Ovary (tissue), 9 donors: ENCODE measurements around the gene FGD3. TPM values are rescaled to one million over a fixed set of nuclear protein-coding genes. Genes with fewer than 3 reads are reported as not detected.

Experiments used
- DNase-seq, 5 donors: peaks; one replicate each; pipeline ENCODE4 v3.0.0-alpha.2; 2019 to 2020
- H3K27ac ChIP-seq, 2 donors: fragments of 200-600 bp; one replicate each; pipeline versions ENCODE4 v1.5.1 to v1.8.0; 2019 to 2022
- H3K27me3 ChIP-seq: fragments of 200-600 bp; one replicate; pipeline ENCODE4 v1.8.0; 2022
- H3K36me3 ChIP-seq: fragments of 200-600 bp; sonication (generic); one replicate; pipeline ENCODE4 v1.5.1; 2019
- H3K4me1 ChIP-seq: one replicate; pipeline ENCODE4 v1.8.1; 2013; ENCODE audit warnings: mild to moderate bottlenecking, moderate library complexity; ENCODE audit not compliant: insufficient read depth
- H3K4me3 ChIP-seq: fragments of 200-600 bp; sonication (generic); one replicate; pipeline ENCODE4 v1.5.1; 2017
- H3K9me3 ChIP-seq, 2 donors: fragments of 200-600 bp in 1 of 2; sonication (generic) in 1 of 2; one replicate each; pipeline versions ENCODE4 v1.5.1 to v1.8.1; 2013 to 2019; ENCODE audit warnings: mild to moderate bottlenecking in 1 of 2, moderate library complexity in 1 of 2
- EP300 ChIP-seq: sonication (generic); formaldehyde crosslinking; IDR thresholded peaks from one replicate; pipeline ENCODE4 v1.6.1; 2017; ENCODE audit warnings: antibody characterized with exemption
- POLR2A ChIP-seq: fragments of 450-650 bp; IDR thresholded peaks from one replicate; pipeline ENCODE4 v1.6.1; 2017; ENCODE audit warnings: antibody characterized with exemption, mild to moderate bottlenecking, moderate library complexity
- WGBS, 3 donors: extraction: QIAGEN DNeasy Blood & Tissue Kit in 1 of 3; methylation state at CpG; one replicate each; pipeline versions ENCODE4 v1.1.5 to v1.1.7; 2013 to 2017; 5-methylcytosine and 5-hydroxymethylcytosine counted together
- intact Hi-C, 4 donors: fragments of 100-400 bp; cut with DNase I; formaldehyde crosslinking; loops; one replicate each; pipeline versions ENCODE4 v1.11.0 to v1.15.1; 2022 to 2023
- polyA plus RNA-seq, 2 donors: library from polyadenylated mRNA; stranded (reverse); fragments of 200-250 nt in 1 of 2; fragments of 350-450 nt in 1 of 2; fragmentation: Illumina TruSeq in 1 of 2; extraction: RNeasy Lipid Tissue Mini Kit (QIAGEN cat#74804) in 1 of 2; gene quantifications; one replicate each; pipeline ENCODE4 v1.2.3, GENCODE V29; 2013 to 2014
- total RNA-seq, 7 donors: library from RNA; depleted of rRNA in 2 of 7; stranded (reverse); fragments of >200 nt in 2 of 7; fragmentation: NEBNext Ultra II Directional in 3 of 7; extraction: Animal tissue kit (Norgen Biotek cat#: 25700) in 3 of 7; gene quantifications; one replicate each; pipeline versions ENCODE4 v1.1.0 to v1.2.4, GENCODE V29; 2016 to 2023
- TF ChIP-seq, protein P1 (sequence below), 3 donors: fragments of 450-650 bp in 2 of 3; fragments of 200-600 bp in 1 of 3; IDR thresholded peaks; one replicate each; pipeline versions ENCODE4 v1.5.1 to v1.8.0; 2016 to 2022; ENCODE audit warnings: antibody characterized with exemption in 3 of 3, mild to moderate bottlenecking in 1 of 3
- donor health status: DM: no; HTN: no; CAD: no; lungs with moderate emphysema.
- donor health status: DM: no; HTN: no; CAD: no.
- donor health status: Bipolar disorder and iron deficiency.
- donor health status: DM: yes; HTN: yes; CAD: no.
- donor health status: DM: no; HTN: no; CAD: no.
- donor health status: DM: yes; HTN: yes; CAD: no.

FGD3 gene
- total and polyA plus RNA-seq, 9 donors = 1.1 to 6.7 (median 2.0) TPM

GRCh38 chr9:93043122-93043521, 95.8 kb downstream of the FGD3 start:
- no peaks in the 10 kb centered on the region for H3K27me3 ChIP-seq
- no peaks in the 10 kb centered on the region for H3K4me1 ChIP-seq
- no peak overlapping the region for H3K4me3 ChIP-seq
- no peak for TF ChIP-seq EP300
- no peak for TF ChIP-seq POLR2A
- TF ChIP-seq, protein P1, sequence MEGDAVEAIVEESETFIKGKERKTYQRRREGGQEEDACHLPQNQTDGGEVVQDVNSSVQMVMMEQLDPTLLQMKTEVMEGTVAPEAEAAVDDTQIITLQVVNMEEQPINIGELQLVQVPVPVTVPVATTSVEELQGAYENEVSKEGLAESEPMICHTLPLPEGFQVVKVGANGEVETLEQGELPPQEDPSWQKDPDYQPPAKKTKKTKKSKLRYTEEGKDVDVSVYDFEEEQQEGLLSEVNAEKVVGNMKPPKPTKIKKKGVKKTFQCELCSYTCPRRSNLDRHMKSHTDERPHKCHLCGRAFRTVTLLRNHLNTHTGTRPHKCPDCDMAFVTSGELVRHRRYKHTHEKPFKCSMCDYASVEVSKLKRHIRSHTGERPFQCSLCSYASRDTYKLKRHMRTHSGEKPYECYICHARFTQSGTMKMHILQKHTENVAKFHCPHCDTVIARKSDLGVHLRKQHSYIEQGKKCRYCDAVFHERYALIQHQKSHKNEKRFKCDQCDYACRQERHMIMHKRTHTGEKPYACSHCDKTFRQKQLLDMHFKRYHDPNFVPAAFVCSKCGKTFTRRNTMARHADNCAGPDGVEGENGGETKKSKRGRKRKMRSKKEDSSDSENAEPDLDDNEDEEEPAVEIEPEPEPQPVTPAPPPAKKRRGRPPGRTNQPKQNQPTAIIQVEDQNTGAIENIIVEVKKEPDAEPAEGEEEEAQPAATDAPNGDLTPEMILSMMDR (IDR thresholded peaks at IDR 0.05) = no peak
- intact Hi-C loops = no loop called here
- no peaks in the 10 kb centered on the region for H3K36me3 ChIP-seq
- H3K27ac ChIP-seq = no peak overlapping the region
- WGBS, 3 donors = 88 to 90% (median 89%) methylated on average over 6 of the region's 6 CpGs
- H3K9me3 ChIP-seq = no peaks in the 10 kb centered on the region
- no peak for DNase-seq

GRCh38 chr9:93045521-93045920, 98.2 kb downstream of the FGD3 start:
- 89 to 94% (median 93%) methylated on average over 2 of the region's 2 CpGs for WGBS, 3 donors
- TF ChIP-seq, protein P1 (IDR thresholded peaks at IDR 0.05) = no peak
- TF ChIP-seq POLR2A (no peak), EP300 (no peak)
- H3K4me3 ChIP-seq = no peak overlapping the region
- H3K36me3 ChIP-seq = no peaks in the 10 kb centered on the region
- intact Hi-C loops = no loop called here
- H3K27ac ChIP-seq = no peak overlapping the region
- no peaks in the 10 kb centered on the region for H3K4me1 ChIP-seq
- H3K9me3 ChIP-seq = no peaks in the 10 kb centered on the region
- H3K27me3 ChIP-seq = no peaks in the 10 kb centered on the region
- DNase-seq = no peak

DNA sequence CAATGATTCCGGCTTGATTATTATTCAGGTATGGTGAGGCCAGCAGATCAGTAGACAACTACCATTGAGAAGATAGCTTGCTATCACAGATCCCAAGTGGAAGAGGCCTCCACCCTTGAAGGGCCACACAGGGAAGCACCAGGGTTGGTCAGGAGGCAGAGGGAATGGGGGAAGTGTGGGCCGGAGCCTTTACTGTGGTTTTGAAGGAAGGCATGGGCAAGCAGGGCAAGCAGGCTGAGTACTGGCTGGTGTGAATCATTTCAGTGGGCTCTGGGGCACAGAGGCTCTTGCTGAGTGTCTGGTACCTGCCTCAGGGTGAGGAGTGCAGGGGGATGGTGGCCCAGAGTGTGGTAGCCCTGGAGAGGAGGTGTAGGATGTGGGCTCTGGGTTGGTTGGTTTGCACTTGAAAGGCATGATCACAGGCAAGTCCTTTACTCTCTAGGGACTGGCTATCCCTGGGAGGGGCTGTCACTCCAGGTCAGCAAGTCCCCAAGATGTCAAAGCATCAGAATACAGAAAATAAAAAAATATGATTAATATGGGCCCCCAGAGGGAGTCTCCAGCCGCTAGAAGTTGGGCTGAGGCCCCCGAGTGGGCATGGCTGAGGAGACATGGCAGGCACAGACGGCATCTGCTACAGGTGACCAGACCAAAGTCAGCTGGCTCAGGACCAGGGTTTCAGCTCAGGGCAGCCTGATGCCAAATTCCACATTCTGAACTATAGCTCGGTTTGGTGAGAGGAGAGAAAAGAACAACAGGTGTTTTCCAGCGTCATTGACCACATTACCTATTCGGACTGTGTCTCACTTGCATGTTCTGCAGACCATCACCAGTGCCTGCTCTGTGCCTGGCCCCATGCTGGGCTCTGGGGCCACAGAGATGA, 101.5 kb downstream of the FGD3 start:
- DNase-seq = peak in 1 of 5 donors; percentile 26
- Histone ChIP-seq H3K36me3 (no peaks in the 10 kb centered on the region), H3K4me1 (peaks cover 20% of the 10 kb centered on the region), H3K4me3 (no peak overlapping the region), H3K27ac (no peak overlapping the region), H3K27me3 (no peaks in the 10 kb centered on the region), H3K9me3 (no peaks in the 10 kb centered on the region)
- intact Hi-C loops = no loop called here
- TF ChIP-seq, protein P1 (IDR thresholded peaks at IDR 0.05) = no peak
- no peak for TF ChIP-seq POLR2A
- TF ChIP-seq EP300 = no peak
- WGBS, 3 donors = 89 to 94% (median 89%) methylated on average over 8 of the region's 8 CpGs

DNA sequence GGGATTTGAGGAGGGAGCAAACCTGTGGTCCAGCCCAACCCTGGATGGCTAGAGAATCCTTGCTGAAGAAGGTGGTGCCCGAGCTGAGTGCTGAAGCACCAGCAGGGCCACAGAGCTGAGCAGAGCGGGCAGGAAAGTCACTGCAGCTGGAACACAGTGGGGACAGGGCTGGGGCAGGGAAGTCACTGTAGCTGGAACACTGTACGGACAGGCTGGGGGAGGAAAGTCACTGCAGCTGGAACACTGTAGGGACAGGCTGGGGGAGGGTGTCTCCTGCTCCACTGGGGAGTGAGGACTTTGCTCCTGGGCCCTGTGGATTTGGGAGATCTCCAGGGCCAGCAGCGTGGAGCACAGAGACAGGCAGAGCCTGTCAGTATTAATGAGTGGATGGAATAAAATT, 102.2 kb downstream of the FGD3 start:
- TF ChIP-seq, protein P1 (IDR thresholded peaks at IDR 0.05) = no peak
- TF ChIP-seq EP300 = no peak
- no peak for TF ChIP-seq POLR2A
- 82 to 87% (median 83%) methylated on average over 4 of the region's 4 CpGs for WGBS, 3 donors
- intact Hi-C loops = no loop called here
- H3K4me1 ChIP-seq = peaks cover 22% of the 10 kb centered on the region
- no peaks in the 10 kb centered on the region for H3K9me3 ChIP-seq
- H3K4me3 ChIP-seq = no peak overlapping the region
- DNase-seq = peak in 1 of 5 donors; percentile 14
- no peaks in the 10 kb centered on the region for H3K36me3 ChIP-seq
- no peak overlapping the region for H3K27ac ChIP-seq
- no peaks in the 10 kb centered on the region for H3K27me3 ChIP-seq
